ENCODE measurements around the gene LUC7L.
"Not testable (repeated sequence)": the region's sequence is repeated elsewhere in the genome, so short reads cannot be mapped to it uniquely, and the experiment has no call there.

LUC7L gene

GRCh38 chr16:262121-262745, 33.0 kb upstream of the LUC7L start:
- Histone ChIP-seq H3K27me3 (ENCODE audit: control insufficient read depth, insufficient read depth, low read length, poor library complexity, severe bottlenecking) (no peaks in the 10 kb centered on the region), H3K27ac (ENCODE audit: insufficient read depth, low read depth, low read length, poor library complexity, severe bottlenecking) (no peak overlapping the region), H3K4me3 (ENCODE audit: insufficient read depth, low read depth, low read length) (no peak overlapping the region), H3K9me3 (ENCODE audit: control insufficient read depth, low read length) (no peaks in the 10 kb centered on the region), H3K4me1 (ENCODE audit: control insufficient read depth, insufficient read depth, low read length) (no peaks in the 10 kb centered on the region), H3K36me3 (ENCODE audit: control insufficient read depth, insufficient read depth, low read length) (peaks cover 17% of the 10 kb centered on the region)
- 96 to 97% methylated on average over 29 of the region's 29 CpGs for WGBS, 2 experiments

- Histone ChIP-seq H3K4me3 (ENCODE audit: insufficient read depth, low read depth, low read length) (no peak overlapping the region), H3K4me1 (ENCODE audit: control insufficient read depth, insufficient read depth, low read length) (no peaks in the 10 kb centered on the region), H3K36me3 (ENCODE audit: control insufficient read depth, insufficient read depth, low read length) (peaks cover 20% of the 10 kb centered on the region), H3K9me3 (ENCODE audit: control insufficient read depth, low read length) (no peaks in the 10 kb centered on the region), H3K27me3 (ENCODE audit: control insufficient read depth, insufficient read depth, low read length, poor library complexity, severe bottlenecking) (no peaks in the 10 kb centered on the region), H3K27ac (ENCODE audit: insufficient read depth, low read depth, low read length, poor library complexity, severe bottlenecking) (no peak overlapping the region)
- WGBS, 2 experiments = 96% methylated on average over 28 of the region's 28 CpGs
These were observed 31.9 kb upstream of the LUC7L start for GRCh38 chr16:261031-261691.

GRCh38 chr16:260326-260725, 31.1 kb upstream of the LUC7L start:
- Histone ChIP-seq H3K27me3 (ENCODE audit: control insufficient read depth, insufficient read depth, low read length, poor library complexity, severe bottlenecking) (no peaks in the 10 kb centered on the region), H3K9me3 (ENCODE audit: control insufficient read depth, low read length) (no peaks in the 10 kb centered on the region), H3K4me1 (ENCODE audit: control insufficient read depth, insufficient read depth, low read length) (no peaks in the 10 kb centered on the region), H3K27ac (ENCODE audit: insufficient read depth, low read depth, low read length, poor library complexity, severe bottlenecking) (no peak overlapping the region), H3K36me3 (ENCODE audit: control insufficient read depth, insufficient read depth, low read length) (peaks cover 20% of the 10 kb centered on the region), H3K4me3 (ENCODE audit: insufficient read depth, low read depth, low read length) (no peak overlapping the region)
- WGBS, 2 experiments = 96 to 97% methylated on average over 19 of the region's 19 CpGs

GRCh38 chr16:259814-260253, 30.6 kb upstream of the LUC7L start:
- Histone ChIP-seq H3K36me3 (ENCODE audit: control insufficient read depth, insufficient read depth, low read length) (peaks cover 17% of the 10 kb centered on the region), H3K27ac (ENCODE audit: insufficient read depth, low read depth, low read length, poor library complexity, severe bottlenecking) (no peak overlapping the region), H3K4me1 (ENCODE audit: control insufficient read depth, insufficient read depth, low read length) (no peaks in the 10 kb centered on the region), H3K27me3 (ENCODE audit: control insufficient read depth, insufficient read depth, low read length, poor library complexity, severe bottlenecking) (no peaks in the 10 kb centered on the region), H3K9me3 (ENCODE audit: control insufficient read depth, low read length) (no peaks in the 10 kb centered on the region), H3K4me3 (ENCODE audit: insufficient read depth, low read depth, low read length) (no peak overlapping the region)
- WGBS, 2 experiments = 91 to 92% methylated on average over 13 of the region's 13 CpGs

- Histone ChIP-seq H3K36me3 (ENCODE audit: control insufficient read depth, insufficient read depth, low read length) (peaks cover 17% of the 10 kb centered on the region), H3K4me3 (ENCODE audit: insufficient read depth, low read depth, low read length) (no peak overlapping the region), H3K27ac (ENCODE audit: insufficient read depth, low read depth, low read length, poor library complexity, severe bottlenecking) (no peak overlapping the region), H3K27me3 (ENCODE audit: control insufficient read depth, insufficient read depth, low read length, poor library complexity, severe bottlenecking) (no peaks in the 10 kb centered on the region), H3K4me1 (ENCODE audit: control insufficient read depth, insufficient read depth, low read length) (no peaks in the 10 kb centered on the region), H3K9me3 (ENCODE audit: control insufficient read depth, low read length) (no peaks in the 10 kb centered on the region)
- WGBS, 2 experiments = 94 to 96% methylated on average over 9 to 10 of the region's 10 CpGs
These were observed 30.0 kb upstream of the LUC7L start for GRCh38 chr16:259226-259625.

- H3K27me3 ChIP-seq (ENCODE audit: control insufficient read depth, insufficient read depth, low read length, poor library complexity, severe bottlenecking); H3K9me3 ChIP-seq (ENCODE audit: control insufficient read depth, low read length); H3K27ac ChIP-seq (ENCODE audit: insufficient read depth, low read depth, low read length, poor library complexity, severe bottlenecking); H3K4me3 ChIP-seq (ENCODE audit: insufficient read depth, low read depth, low read length); H3K4me1 ChIP-seq (ENCODE audit: control insufficient read depth, insufficient read depth, low read length): not testable (repeated sequence)
- WGBS, 2 experiments = 96 to 100% methylated on average over 8 of the region's 13 CpGs
- H3K36me3 ChIP-seq (ENCODE audit: control insufficient read depth, insufficient read depth, low read length) = peaks cover 12% of the 10 kb centered on the region
These were observed 28.8 kb upstream of the LUC7L start for GRCh38 chr16:258091-258490.

GRCh38 chr16:255183-255582, 25.9 kb upstream of the LUC7L start:
- Histone ChIP-seq H3K36me3 (ENCODE audit: control insufficient read depth, insufficient read depth, low read length) (peaks cover 2% of the 10 kb centered on the region), H3K4me1 (ENCODE audit: control insufficient read depth, insufficient read depth, low read length) (no peaks in the 10 kb centered on the region), H3K27ac (ENCODE audit: insufficient read depth, low read depth, low read length, poor library complexity, severe bottlenecking) (no peak overlapping the region), H3K4me3 (ENCODE audit: insufficient read depth, low read depth, low read length) (no peak overlapping the region), H3K27me3 (ENCODE audit: control insufficient read depth, insufficient read depth, low read length, poor library complexity, severe bottlenecking) (no peaks in the 10 kb centered on the region), H3K9me3 (ENCODE audit: control insufficient read depth, low read length) (no peaks in the 10 kb centered on the region)
- WGBS, 2 experiments = 95 to 96% methylated on average over 6 of the region's 6 CpGs

GRCh38 chr16:254461-254860, 25.2 kb upstream of the LUC7L start:
- Histone ChIP-seq H3K36me3 (ENCODE audit: control insufficient read depth, insufficient read depth, low read length) (peaks cover 2% of the 10 kb centered on the region), H3K27me3 (ENCODE audit: control insufficient read depth, insufficient read depth, low read length, poor library complexity, severe bottlenecking) (no peaks in the 10 kb centered on the region), H3K4me1 (ENCODE audit: control insufficient read depth, insufficient read depth, low read length) (no peaks in the 10 kb centered on the region), H3K4me3 (ENCODE audit: insufficient read depth, low read depth, low read length) (no peak overlapping the region), H3K9me3 (ENCODE audit: control insufficient read depth, low read length) (no peaks in the 10 kb centered on the region), H3K27ac (ENCODE audit: insufficient read depth, low read depth, low read length, poor library complexity, severe bottlenecking) (no peak overlapping the region)
- WGBS, 2 experiments = 94 to 95% methylated on average over 25 of the region's 25 CpGs

GRCh38 chr16:253833-254232, 24.6 kb upstream of the LUC7L start:
- no peak overlapping the region for H3K4me3 ChIP-seq (ENCODE audit: insufficient read depth, low read depth, low read length)
- H3K9me3 ChIP-seq (ENCODE audit: control insufficient read depth, low read length) = no peaks in the 10 kb centered on the region
- no peaks in the 10 kb centered on the region for H3K27me3 ChIP-seq (ENCODE audit: control insufficient read depth, insufficient read depth, low read length, poor library complexity, severe bottlenecking)
- peaks cover 2% of the 10 kb centered on the region for H3K36me3 ChIP-seq (ENCODE audit: control insufficient read depth, insufficient read depth, low read length)
- 92 to 95% methylated on average over 6 of the region's 6 CpGs for WGBS, 2 experiments
- H3K4me1 ChIP-seq (ENCODE audit: control insufficient read depth, insufficient read depth, low read length) = no peaks in the 10 kb centered on the region
- no peak overlapping the region for H3K27ac ChIP-seq (ENCODE audit: insufficient read depth, low read depth, low read length, poor library complexity, severe bottlenecking)

GRCh38 chr16:252366-253337, 23.4 kb upstream of the LUC7L start:
- Histone ChIP-seq H3K9me3 (ENCODE audit: control insufficient read depth, low read length) (no peaks in the 10 kb centered on the region), H3K27me3 (ENCODE audit: control insufficient read depth, insufficient read depth, low read length, poor library complexity, severe bottlenecking) (no peaks in the 10 kb centered on the region), H3K4me1 (ENCODE audit: control insufficient read depth, insufficient read depth, low read length) (no peaks in the 10 kb centered on the region), H3K27ac (ENCODE audit: insufficient read depth, low read depth, low read length, poor library complexity, severe bottlenecking) (no peak overlapping the region), H3K36me3 (ENCODE audit: control insufficient read depth, insufficient read depth, low read length) (peaks cover 2% of the 10 kb centered on the region), H3K4me3 (ENCODE audit: insufficient read depth, low read depth, low read length) (no peak overlapping the region)
- 94 to 96% methylated on average over 28 to 30 of the region's 30 CpGs for WGBS, 2 experiments

Measured in ectodermal cell (in vitro differentiated cells).